ENCODE results near the gene MPP2. TPM values are rescaled to one million over a fixed set of nuclear protein-coding genes. Genes with fewer than 3 reads are reported as not detected.

Gene MPP2
- polyA plus RNA-seq, 1 of the 3 experiments (the other 2 are of a cell fraction) = 8.3 TPM

DNA sequence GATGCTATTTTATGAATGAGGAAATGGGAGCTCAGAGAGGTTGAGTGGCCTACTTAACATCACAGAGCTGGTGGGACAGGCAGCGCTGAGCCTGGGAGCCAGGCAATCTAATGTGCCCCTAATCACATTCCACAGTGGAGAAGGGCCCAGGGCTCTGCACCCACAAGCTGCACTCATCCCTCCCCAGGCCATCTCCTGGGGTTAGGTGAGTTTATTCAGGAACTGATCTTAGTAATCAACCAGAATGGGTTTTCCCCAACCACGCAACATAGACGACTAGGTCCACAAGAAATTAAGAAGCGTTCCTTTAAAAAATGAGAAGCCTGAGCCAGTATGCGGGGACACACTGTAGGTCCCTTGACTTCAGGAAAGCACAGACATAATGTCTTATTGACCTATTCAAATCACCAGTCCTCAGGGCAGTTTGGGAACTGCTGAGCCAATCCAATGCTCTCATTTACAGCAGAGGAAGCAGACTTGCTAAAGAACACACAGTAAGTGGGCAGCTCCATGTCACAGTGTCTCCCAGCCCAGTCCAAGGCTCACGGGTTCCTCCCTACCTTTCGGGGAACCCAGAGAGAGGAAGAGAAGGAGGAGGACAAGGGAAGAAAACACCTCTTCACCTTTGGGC, 76.7 kb downstream of the MPP2 start:
- CTCF ChIA-PET = interaction anchor here (1.5 to 1.6 kb wide), 2 partner anchors 9 to 64 kb away, joined by 4 to 6 read pairs; no protein-coding TSS in a partner anchor
- H3F3A ChIP-seq (replicated peaks; ENCODE audit: insufficient read depth) = no peaks in the 10 kb centered on the region
- no peaks in the 10 kb centered on the region for H3K27me3 ChIP-seq (ENCODE audit: insufficient read depth)
- WGBS (ENCODE audit: low lambda C conversion rate) = 98% methylated on average over 7 of the region's 7 CpGs
- DNase-seq = no peak
- H3K4me2 ChIP-seq = no peak overlapping the region
- POLR2A ChIA-PET = no interaction called here
- H3K27ac ChIP-seq (ENCODE audit: low read depth in 2 of 2, low read length in 1 of 2) = no peak overlapping the region
- H4K20me1 ChIP-seq (ENCODE audit: insufficient read depth) = no peaks in the 10 kb centered on the region
- H3K79me2 ChIP-seq (ENCODE audit: insufficient read depth) = peaks cover 10% of the 10 kb centered on the region; the same call in 1 of the 2 replicates
- H3K4me3 ChIP-seq (ENCODE audit: low read depth in 2 of 2, low read length in 1 of 2) = no peak overlapping the region
- no peak overlapping the region for H3K9ac ChIP-seq
- no peak overlapping the region for H2AFZ ChIP-seq (ENCODE audit: low read depth)
- H3K4me1 ChIP-seq (ENCODE audit: control insufficient read depth in 1 of 2, insufficient read depth in 2 of 2, low read depth in 1 of 2, low read length in 1 of 2) = peaks cover 0 to 9% of the 10 kb centered on the region in 2 experiments; a peak in 1 of 4 replicates
- H3K9me2 ChIP-seq = no peaks in the 10 kb centered on the region
- H3K36me3 ChIP-seq (replicated peaks in 1 of 2; ENCODE audit: control insufficient read depth in 1 of 2, insufficient read depth in 2 of 2, low read length in 1 of 2) = peaks cover 18 to 33% of the 10 kb centered on the region in 2 experiments
- H3K9me3 ChIP-seq = no peaks in the 10 kb centered on the region
- TF ChIP-seq, protein P1, sequence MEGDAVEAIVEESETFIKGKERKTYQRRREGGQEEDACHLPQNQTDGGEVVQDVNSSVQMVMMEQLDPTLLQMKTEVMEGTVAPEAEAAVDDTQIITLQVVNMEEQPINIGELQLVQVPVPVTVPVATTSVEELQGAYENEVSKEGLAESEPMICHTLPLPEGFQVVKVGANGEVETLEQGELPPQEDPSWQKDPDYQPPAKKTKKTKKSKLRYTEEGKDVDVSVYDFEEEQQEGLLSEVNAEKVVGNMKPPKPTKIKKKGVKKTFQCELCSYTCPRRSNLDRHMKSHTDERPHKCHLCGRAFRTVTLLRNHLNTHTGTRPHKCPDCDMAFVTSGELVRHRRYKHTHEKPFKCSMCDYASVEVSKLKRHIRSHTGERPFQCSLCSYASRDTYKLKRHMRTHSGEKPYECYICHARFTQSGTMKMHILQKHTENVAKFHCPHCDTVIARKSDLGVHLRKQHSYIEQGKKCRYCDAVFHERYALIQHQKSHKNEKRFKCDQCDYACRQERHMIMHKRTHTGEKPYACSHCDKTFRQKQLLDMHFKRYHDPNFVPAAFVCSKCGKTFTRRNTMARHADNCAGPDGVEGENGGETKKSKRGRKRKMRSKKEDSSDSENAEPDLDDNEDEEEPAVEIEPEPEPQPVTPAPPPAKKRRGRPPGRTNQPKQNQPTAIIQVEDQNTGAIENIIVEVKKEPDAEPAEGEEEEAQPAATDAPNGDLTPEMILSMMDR (IDR thresholded peaks at IDR 0.05) = no peak
- TF ChIP-seq FOXJ3 (CRISPR knock-in tag; IDR thresholded peaks at IDR 0.05) = no peak
- TF ChIP-seq TCF12 (IDR thresholded peaks at IDR 0.05) = no peak
- no peak for TF ChIP-seq ZBTB33 (IDR thresholded peaks at IDR 0.05; ENCODE audit: borderline replicate concordance, low read depth)
- no peak for TF ChIP-seq FOXM1 (IDR thresholded peaks at IDR 0.05; ENCODE audit: low read depth)
- TF ChIP-seq USF2 (IDR thresholded peaks at IDR 0.05; ENCODE audit: borderline replicate concordance, low read depth, low read length) = no peak
- TF ChIP-seq MXI1 (IDR thresholded peaks at IDR 0.05; ENCODE audit: low read depth, low read length) = no peak
- no peak for TF ChIP-seq SMC3 (IDR thresholded peaks at IDR 0.05; ENCODE audit: low read depth, low read length)
- TF ChIP-seq NFIC (IDR thresholded peaks at IDR 0.05; ENCODE audit: borderline replicate concordance) = no peak
- no peak for TF ChIP-seq TEAD4 (IDR thresholded peaks at IDR 0.05; ENCODE audit: borderline replicate concordance, insufficient read depth)
- no peak for TF ChIP-seq EZH2phosphoT487 (IDR thresholded peaks at IDR 0.05; ENCODE audit: borderline replicate concordance, low read depth)
- no peak for TF ChIP-seq EP300 (IDR thresholded peaks at IDR 0.05; ENCODE audit: borderline replicate concordance in 1 of 2, low read depth in 1 of 2, low read length in 1 of 2)
- TF ChIP-seq JUND (IDR thresholded peaks at IDR 0.05) = no peak

All from SK-N-SH (cell line).